Ramos (cell line): ENCODE results near the gene HOXC11.

Source experiments
- in situ Hi-C: fragments of 300-500 bp; cut with MboI; formaldehyde crosslinking; loops from one replicate; pipeline ENCODE4 v1.14.3; 2022; ENCODE audit warnings: low sequenced_read_pairs; ENCODE audit not compliant: unreplicated experiment

HOXC11 gene

DNA sequence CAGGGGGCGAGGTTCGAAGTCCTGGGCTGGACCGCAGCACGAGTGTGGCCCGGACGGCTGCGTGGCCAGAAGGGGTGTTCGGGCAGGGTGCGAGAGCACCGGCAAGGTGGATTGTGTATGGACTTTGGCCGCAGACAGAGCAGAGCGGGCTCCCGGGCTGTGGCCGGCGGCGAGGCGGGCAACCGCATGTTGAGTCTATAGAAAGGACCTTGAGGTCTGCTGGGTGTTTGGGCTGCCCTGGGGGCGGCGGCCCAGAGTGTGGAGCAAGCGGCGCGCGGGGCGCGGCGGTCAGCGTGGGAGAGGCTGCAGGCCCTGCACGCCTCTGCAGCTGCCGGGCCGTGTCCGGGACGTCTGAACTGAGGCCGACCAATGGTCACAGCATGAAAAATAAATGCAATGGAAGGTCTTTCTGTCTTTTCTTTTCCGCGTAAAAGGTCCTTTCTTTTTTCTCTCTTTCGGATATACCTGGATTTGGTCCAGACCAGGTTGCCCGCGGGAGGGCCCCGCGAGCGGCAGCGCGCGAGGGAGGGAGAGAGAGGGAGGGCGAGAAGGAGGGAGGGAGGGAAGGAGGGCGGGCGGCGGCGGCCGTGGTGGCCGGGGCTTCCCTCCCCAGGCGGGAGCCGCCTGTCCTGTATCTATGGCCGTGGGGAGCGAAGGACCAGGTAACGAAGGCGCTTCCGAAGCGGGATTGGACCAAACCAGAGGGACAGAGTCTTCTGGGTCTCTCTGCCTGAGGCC, 21.5 kb downstream of the HOXC11 start:
- in situ Hi-C loops = loop anchor here (10.0 to 25.0 kb wide), 2 partner anchors 210 to 368 kb away; partner anchors contain the start of gene GPR84

GRCh38 chr12:53995002-53995377, 22.1 kb downstream of the HOXC11 start:
- in situ Hi-C loops = loop anchor here (10.0 to 25.0 kb wide), 2 partner anchors 210 to 367 kb away; partner anchors contain the start of gene GPR84

DNA sequence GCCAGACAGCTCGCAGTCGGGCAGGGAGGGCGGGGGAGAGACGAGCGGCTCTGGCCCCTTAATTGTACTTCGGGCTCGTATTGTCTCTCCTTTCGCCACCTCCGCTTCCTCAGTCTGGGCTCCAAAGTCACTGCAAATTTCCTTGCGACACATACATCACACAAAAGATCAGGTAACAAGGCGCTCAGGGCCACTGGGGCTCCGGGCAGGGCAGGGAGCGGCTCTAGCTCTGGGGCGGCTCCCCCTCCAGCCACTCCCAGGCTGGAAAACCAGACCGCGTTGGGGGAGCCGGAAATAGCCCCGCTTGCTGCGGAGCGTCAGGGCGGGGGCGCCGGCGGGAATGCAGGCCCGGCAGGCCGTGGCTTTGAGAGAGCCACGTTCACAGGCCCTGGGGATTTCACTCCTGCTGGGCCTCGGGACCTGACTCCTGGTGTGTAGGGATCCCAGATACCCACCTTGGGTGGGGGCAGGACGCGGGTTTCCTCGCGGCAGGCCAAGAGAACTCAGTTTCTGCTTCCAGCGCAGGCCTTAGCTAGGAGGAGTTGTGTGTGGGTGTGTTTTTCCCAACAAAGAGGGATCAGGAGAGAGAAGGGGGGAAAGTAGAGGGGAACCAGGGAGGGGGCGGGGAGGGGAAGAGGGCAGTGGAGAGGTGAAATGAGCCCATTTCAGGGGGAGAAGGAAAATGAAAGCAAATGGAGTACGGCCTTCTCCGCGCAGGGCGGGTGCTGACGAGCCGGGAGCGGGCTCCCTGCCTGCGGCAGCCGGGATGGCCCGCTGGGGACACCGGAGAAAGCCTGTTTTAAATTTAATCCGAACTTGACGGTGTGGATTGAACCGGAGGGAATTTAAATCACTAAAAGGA, 22.7 kb downstream of the HOXC11 start:
- in situ Hi-C loops = loop anchor here (10.0 to 25.0 kb wide), 2 partner anchors 209 to 367 kb away; partner anchors contain the start of gene GPR84

DNA sequence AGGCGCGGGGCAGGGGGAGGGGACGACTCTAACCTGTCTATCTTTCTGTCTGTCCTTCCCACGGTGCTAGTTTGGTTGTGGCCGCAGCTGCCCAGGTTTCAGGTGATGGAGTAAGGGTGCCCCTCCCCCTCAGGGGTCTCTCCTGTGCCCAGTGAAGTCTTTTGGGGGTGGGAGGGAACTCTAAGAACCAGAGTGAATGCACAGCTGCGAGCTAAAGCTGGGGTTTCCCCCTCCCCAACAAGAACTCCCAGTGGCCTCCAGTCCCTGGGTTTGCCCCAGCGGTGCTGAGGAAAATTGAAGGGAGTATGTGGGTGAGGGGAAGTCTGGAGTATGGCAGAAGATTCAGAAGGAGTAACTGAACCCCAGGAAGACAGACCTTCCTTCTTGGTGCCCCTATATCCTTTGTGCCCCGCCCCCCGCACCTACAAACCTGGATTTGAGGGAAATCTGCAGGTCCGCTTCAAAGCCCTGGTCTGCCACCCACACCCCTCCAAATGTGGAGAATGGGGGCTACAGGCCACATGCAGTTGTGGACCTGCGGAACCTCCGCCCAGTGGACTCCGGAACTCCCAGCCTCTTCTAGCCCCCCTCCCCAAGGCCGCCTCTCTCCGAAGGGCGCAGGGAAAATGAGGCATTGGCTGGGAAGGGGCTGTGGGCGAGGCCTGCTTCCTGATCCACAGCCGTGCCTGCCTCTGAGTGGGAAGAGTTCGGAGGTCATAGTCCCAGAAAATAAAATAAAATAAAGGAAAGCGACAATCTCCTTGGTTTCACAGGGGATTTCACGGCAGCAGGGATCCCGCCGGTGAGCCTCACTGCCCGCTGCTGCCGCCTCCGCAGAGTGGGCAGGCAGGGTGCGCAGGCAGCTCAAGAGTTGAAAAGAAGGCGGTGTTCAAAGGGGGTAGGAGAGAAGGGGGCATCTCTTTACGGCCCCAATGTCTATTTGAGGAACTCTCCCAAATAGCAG, 23.6 kb downstream of the HOXC11 start:
- in situ Hi-C loops = loop anchor here (10.0 to 25.0 kb wide), 2 partner anchors 208 to 366 kb away; partner anchors contain the start of gene GPR84

GRCh38 chr12:53997204-53998109, 24.5 kb downstream of the HOXC11 start:
- in situ Hi-C loops = loop anchor here (10.0 to 25.0 kb wide), 2 partner anchors 207 to 365 kb away; partner anchors contain the start of gene GPR84

DNA sequence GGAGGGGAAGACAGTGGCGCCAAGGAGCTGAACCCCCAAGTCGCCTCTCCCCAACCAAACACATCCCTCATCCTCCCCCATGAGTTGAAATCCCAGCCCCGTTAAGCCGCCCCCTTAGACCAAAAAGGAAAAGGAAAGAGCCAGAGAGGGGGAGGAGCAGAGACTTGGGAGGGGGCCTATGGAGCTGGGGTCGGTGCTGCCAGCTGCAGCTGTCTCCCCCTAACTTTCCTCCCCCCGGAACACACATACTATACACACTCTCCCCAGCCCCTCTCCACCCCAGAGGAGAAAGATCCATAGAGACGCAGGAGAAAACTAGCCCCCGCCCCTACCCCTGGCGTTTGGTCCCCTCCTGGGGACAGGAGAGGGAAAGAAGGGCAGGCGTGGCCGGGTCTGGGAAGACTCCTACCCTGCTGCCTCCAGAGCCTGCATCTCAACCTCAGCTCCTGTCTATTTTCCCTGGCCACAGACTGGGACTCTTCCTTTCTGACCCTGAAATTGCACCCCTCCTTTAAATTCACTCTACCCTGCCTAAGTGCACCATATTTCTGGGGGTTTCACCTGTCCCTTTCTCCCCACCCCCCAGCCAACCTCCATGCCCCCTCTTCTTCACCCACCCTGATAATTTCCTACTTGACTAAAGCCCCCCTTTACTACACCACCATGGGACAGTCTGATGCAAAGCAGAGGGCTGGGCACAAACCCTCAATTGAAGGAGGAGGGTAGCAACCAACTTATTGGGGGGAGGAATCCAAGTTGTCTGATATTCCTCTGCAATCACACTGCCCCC, 25.4 kb downstream of the HOXC11 start:
- in situ Hi-C loops = loop anchor here (10.0 to 25.0 kb wide), 2 partner anchors 206 to 364 kb away; partner anchors contain the start of gene GPR84

DNA sequence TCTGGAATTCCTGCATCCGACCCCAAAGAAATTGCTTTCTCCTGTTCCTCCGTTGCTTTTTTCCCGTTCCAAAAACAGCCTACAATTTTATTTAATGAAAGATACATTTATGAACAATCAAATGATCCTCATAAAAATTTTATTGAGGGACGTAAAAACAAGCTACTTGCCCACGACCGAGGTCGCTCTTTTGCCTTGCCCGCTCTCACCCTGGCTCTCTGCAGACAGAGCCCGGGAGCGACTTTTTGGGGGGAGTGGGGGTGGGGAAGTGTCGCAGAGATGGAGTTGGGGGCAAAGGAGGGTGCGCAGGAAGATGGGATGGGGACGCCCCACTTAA, 25.9 kb downstream of the HOXC11 start:
- in situ Hi-C loops = loop anchor here (10.0 to 25.0 kb wide), 2 partner anchors 206 to 363 kb away; partner anchors contain the start of gene GPR84

- in situ Hi-C loops = loop anchor here (10.0 to 25.0 kb wide), 2 partner anchors 205 to 363 kb away; partner anchors contain the start of gene GPR84
Observed at GRCh38 chr12:53999559-54000115, 26.7 kb downstream of the HOXC11 start.

DNA sequence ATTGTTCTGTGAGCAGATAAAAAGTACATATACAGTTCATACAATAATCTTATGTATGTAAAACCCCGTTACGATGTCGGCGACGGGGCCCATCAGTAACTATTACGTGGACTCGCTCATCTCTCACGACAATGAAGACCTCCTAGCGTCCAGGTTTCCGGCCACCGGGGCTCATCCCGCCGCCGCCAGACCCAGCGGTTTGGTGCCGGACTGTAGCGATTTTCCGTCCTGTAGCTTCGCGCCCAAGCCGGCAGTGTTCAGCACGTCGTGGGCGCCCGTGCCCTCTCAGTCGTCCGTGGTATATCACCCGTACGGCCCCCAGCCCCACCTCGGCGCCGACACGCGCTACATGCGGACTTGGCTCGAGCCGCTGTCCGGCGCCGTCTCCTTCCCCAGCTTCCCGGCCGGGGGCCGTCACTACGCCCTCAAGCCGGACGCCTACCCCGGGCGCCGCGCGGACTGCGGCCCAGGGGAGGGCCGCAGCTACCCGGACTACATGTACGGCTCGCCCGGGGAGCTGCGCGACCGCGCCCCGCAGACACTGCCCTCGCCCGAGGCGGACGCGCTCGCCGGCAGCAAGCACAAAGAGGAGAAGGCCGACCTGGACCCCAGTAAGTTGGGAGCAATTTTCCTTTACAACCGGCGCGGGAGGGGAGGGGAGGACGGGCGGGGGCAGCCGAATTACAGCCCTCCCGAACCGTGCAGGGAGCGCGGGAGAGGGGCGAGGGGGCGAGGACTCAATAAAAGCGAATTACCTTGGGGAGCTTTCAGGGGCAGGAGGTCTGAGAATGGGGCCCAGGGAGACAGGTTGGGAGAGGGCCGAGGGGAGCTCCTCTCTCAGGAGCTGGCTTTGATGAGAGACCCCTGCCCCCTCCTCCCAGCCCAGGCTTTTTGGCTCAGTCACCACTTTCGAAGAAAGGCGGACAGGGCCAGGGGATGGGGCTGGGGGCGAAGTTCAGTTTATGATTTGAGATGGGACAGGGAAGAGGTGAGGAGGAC, 27.5 kb downstream of the HOXC11 start, which contains the start of gene HOXC9:
HOXC9 (plus strand) TSS at position 46 of the 999 bp plus-strand sequence; CDS start at position 74, 28 bp downstream.
- in situ Hi-C loops = no loop called here

DNA sequence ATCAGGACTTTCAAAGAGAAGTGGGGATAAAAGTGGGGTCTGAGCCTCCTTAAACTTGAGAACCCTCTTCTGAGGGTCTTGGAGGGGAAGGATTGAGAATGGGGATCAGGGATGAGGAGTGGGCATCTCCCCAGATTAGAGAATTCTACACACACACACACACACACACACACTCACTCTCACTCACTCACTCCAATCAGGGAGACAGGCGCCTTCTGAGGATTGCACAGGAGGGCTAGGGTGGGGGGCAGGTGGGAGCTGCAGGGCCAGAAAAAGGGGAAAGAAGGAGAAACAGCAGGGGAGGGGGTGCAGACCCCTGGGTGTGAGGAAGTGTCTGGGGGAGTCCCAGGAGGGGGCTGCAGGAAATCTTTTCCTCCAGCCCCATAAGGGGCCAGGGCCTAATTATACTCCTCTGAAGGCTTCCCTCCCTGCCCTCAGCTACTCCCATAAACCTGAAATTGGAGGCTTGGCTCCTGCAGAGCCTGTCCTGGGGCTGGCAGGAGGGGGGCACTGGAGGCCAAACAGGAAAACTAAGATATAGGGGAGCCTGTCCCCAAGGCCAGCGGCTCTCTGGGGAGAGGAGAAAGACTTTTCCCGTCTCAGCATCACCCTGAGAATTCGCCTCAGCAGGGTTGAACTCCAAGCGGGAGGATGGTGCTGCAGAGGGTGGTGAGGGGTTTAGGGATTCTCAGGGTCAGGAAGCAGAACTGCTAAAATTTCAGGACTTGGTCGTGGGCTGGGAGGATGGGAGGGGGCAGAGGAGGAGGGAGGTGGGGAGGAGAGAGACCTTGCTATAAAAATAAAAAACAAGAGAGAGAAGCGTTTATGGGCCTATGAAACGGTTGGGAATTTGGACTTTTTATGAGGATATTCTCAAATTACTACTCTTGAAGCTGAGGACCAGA, 28.6 kb downstream of the HOXC11 start:
- in situ Hi-C loops = no loop called here

- in situ Hi-C loops = no loop called here
Observed at GRCh38 chr12:54002278-54002914, 29.5 kb downstream of the HOXC11 start.

DNA sequence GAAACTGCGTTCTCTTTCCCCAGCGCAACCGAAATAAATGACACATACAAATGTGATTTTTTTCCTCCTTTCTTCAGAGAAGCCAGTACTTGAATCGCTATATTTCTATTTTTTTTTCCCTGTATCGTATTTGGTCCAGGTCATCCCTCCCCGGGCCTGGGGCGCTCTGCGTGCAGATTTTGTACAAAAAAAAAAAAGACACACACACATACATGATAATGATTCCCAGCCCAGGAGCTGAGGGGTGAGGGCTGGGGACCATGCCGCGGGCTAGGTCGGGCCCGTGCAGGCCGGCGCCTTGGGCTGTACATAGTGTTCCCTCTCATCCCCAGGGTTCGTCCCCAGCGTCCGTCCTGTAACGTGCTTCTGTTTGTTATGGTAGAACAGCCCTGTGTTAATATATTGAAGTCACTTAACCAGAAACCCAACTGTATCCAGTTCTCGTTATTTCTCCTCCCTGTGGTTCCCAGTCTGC, 30.0 kb downstream of the HOXC11 start:
- in situ Hi-C loops = no loop called here

- in situ Hi-C loops = no loop called here
Observed at GRCh38 chr12:54003625-54004024, 30.7 kb downstream of the HOXC11 start.

- in situ Hi-C loops = no loop called here
Observed at GRCh38 chr12:54004063-54004840, 31.3 kb downstream of the HOXC11 start.
